SK-N-MC (cell line): ENCODE measurements around the gene RGS3.

Experiments
- EZH2 ChIP-seq: fragments of 200-600 bp; sonication (generic); IDR thresholded peaks from one replicate; pipeline ENCODE4 v1.6.1; 2017; ENCODE audit warnings: antibody characterized with exemption
- FOXP2 ChIP-seq: optimal IDR thresholded peaks from 2 replicates; pipeline ENCODE3; 2011; ENCODE audit warnings: mild to moderate bottlenecking, moderate library complexity; ENCODE audit not compliant: insufficient read depth; ENCODE audit errors: extremely low read length, control extremely low read depth
- POLR2AphosphoS5 ChIP-seq: IDR thresholded peaks from 2 replicates; pipeline ENCODE4 v1.6.1; 2012; ENCODE audit warnings: mild to moderate bottlenecking, low read depth, low read length, borderline replicate concordance

GRCh38 chr9:113645978-113646253 is 182.4 kb downstream of the RGS3 start:
- TF ChIP-seq EZH2 (no peak), POLR2AphosphoS5 (no peak), FOXP2 (no peak)
